ENCODE measurements around the gene BCKDHB.

Gene BCKDHB

GRCh38 chr6:80277501-80277900 lies 171.0 kb downstream of the BCKDHB start:
- peaks cover 8% of the 10 kb centered on the region for H3K4me1 ChIP-seq (ENCODE audit: insufficient read depth, poor library complexity, severe bottlenecking)
- H3K9me3 ChIP-seq (ENCODE audit: severe bottlenecking): no peaks in the 10 kb centered on the region
- H3K36me3 ChIP-seq (ENCODE audit: low read depth): no peaks in the 10 kb centered on the region; the same call in 1 of the 2 replicates
- no peak for ATAC-seq (ENCODE audit: low read depth)
- H3K27me3 ChIP-seq (ENCODE audit: insufficient read depth, poor library complexity, severe bottlenecking): no peaks in the 10 kb centered on the region
- no peak overlapping the region for H3K4me3 ChIP-seq (ENCODE audit: severe bottlenecking)
- no peak for DNase-seq (ENCODE audit: low spot score)
- H3K27ac ChIP-seq (ENCODE audit: poor library complexity, severe bottlenecking): no peak overlapping the region
- TF ChIP-seq CTCF (IDR thresholded peaks at IDR 0.05; ENCODE audit: poor library complexity, severe bottlenecking): no peak

DNA sequence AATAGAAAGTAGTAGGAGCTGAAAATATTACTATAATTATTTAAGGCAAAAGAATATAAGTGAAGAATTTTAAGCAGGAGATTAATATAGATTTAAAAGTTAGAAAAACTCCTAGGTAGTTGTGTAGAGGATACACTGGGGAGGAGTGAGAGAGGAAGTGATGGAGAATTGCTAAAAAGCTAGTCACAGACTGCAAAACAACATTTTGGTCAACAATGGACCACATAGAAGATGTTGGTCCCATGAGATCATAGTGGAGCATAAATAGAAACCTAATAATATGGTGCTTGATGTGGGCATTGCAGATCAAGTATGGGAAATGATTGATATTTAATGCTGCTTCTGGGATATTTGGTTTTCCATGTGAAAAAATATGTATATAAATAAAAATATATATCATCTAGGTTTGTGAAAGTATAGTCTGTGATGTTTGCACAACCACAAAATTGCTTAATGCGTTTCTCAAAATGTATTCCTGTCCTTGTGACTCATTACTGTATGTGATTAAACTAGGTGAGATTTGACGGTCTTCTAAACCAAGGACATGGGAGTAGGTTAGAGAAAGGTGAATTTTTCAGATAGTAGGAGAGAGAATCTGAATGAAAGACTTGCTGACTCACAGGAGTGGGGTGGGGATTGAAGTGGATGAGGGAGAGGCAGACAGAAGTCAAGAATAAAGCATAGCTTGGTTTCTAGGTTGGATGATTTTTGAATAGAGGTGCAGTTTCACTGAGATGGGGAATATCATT lies 174.0 kb downstream of the BCKDHB start:
- Histone ChIP-seq H3K27me3 (ENCODE audit: insufficient read depth, poor library complexity, severe bottlenecking) (no peaks in the 10 kb centered on the region), H3K9me3 (ENCODE audit: severe bottlenecking) (no peaks in the 10 kb centered on the region), H3K4me3 (ENCODE audit: severe bottlenecking) (no peak overlapping the region), H3K27ac (ENCODE audit: poor library complexity, severe bottlenecking) (no peak overlapping the region), H3K36me3 (ENCODE audit: low read depth) (no peaks in the 10 kb centered on the region), H3K4me1 (ENCODE audit: insufficient read depth, poor library complexity, severe bottlenecking) (peaks cover 8% of the 10 kb centered on the region)
- ATAC-seq (ENCODE audit: low read depth) (peak; percentile 88), DNase-seq (ENCODE audit: low spot score) (no peak)
- TF ChIP-seq CTCF (IDR thresholded peaks at IDR 0.05; ENCODE audit: poor library complexity, severe bottlenecking): no peak

- ATAC-seq (ENCODE audit: low read depth) (no peak), DNase-seq (ENCODE audit: low spot score) (no peak)
- TF ChIP-seq CTCF (IDR thresholded peaks at IDR 0.05; ENCODE audit: poor library complexity, severe bottlenecking): no peak
- H3K36me3 ChIP-seq (ENCODE audit: low read depth): no peaks in the 10 kb centered on the region
- no peaks in the 10 kb centered on the region for H3K9me3 ChIP-seq (ENCODE audit: severe bottlenecking)
- no peaks in the 10 kb centered on the region for H3K27me3 ChIP-seq (ENCODE audit: insufficient read depth, poor library complexity, severe bottlenecking)
- H3K4me1 ChIP-seq (ENCODE audit: insufficient read depth, poor library complexity, severe bottlenecking): peaks cover 8% of the 10 kb centered on the region
- no peak overlapping the region for H3K27ac ChIP-seq (ENCODE audit: poor library complexity, severe bottlenecking)
- H3K4me3 ChIP-seq (ENCODE audit: severe bottlenecking): no peak overlapping the region
These were observed 176.6 kb downstream of the BCKDHB start for GRCh38 chr6:80282913-80283554.

DNA sequence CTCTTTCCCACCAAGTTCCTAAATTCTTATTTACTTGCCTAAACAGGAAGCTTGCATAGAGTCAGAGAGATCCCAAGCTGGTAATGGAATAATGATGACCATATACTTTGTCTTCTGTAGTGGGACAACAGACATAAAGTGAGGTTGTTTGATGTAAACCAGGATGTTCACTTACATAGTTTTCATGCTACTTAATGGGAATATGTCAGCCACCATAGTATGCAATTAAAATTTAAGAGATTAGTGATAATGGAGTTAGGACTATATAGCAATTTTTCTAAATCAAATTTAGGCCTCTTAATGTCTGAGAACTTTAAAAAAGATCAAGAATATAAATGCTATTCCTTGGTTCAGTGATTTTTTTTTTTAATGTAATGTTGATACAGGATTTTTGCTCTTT lies 180.6 kb downstream of the BCKDHB start:
- H3K4me3 ChIP-seq (ENCODE audit: severe bottlenecking): no peak overlapping the region
- H3K27me3 ChIP-seq (ENCODE audit: insufficient read depth, poor library complexity, severe bottlenecking): no peaks in the 10 kb centered on the region
- no peaks in the 10 kb centered on the region for H3K36me3 ChIP-seq (ENCODE audit: low read depth)
- no peak overlapping the region for H3K27ac ChIP-seq (ENCODE audit: poor library complexity, severe bottlenecking)
- TF ChIP-seq CTCF (IDR thresholded peaks at IDR 0.05; ENCODE audit: poor library complexity, severe bottlenecking): no peak
- DNase-seq (ENCODE audit: low spot score) (no peak), ATAC-seq (ENCODE audit: low read depth) (no peak)
- no peaks in the 10 kb centered on the region for H3K4me1 ChIP-seq (ENCODE audit: insufficient read depth, poor library complexity, severe bottlenecking)
- no peaks in the 10 kb centered on the region for H3K9me3 ChIP-seq (ENCODE audit: severe bottlenecking)

- Histone ChIP-seq H3K9me3 (ENCODE audit: severe bottlenecking) (no peaks in the 10 kb centered on the region), H3K4me1 (ENCODE audit: insufficient read depth, poor library complexity, severe bottlenecking) (no peaks in the 10 kb centered on the region), H3K36me3 (ENCODE audit: low read depth) (no peaks in the 10 kb centered on the region), H3K27me3 (ENCODE audit: insufficient read depth, poor library complexity, severe bottlenecking) (no peaks in the 10 kb centered on the region), H3K4me3 (ENCODE audit: severe bottlenecking) (no peak overlapping the region), H3K27ac (ENCODE audit: poor library complexity, severe bottlenecking) (no peak overlapping the region)
- DNase-seq (ENCODE audit: low spot score) (no peak), ATAC-seq (ENCODE audit: low read depth) (no peak)
- no peak for TF ChIP-seq CTCF (IDR thresholded peaks at IDR 0.05; ENCODE audit: poor library complexity, severe bottlenecking)
These were observed 181.1 kb downstream of the BCKDHB start for GRCh38 chr6:80287607-80288006.
